ENCODE results near the gene SENP2. TPM values are rescaled to one million over a fixed set of nuclear protein-coding genes. Genes with fewer than 3 reads are reported as not detected.
"Not testable (repeated sequence)": the region's sequence is repeated elsewhere in the genome, so short reads cannot be mapped to it uniquely, and the experiment has no call there.

SENP2 gene
- total RNA-seq, 3 donors from 2014 or later, result 27.1 to 40.5 (median 28.4) TPM

GRCh38 chr3:185549651-185550111, 36.4 kb upstream of the SENP2 start:
- peak in 1 of 3 donors; percentile 37 for DNase-seq
- intact Hi-C loops (cut with DNase I, micrococcal nuclease), result no loop called here
- no peak for ATAC-seq
- Histone ChIP-seq H3K9me3 (no peaks in the 10 kb centered on the region), H3K36me3 (ENCODE audit: low read depth) (no peaks in the 10 kb centered on the region), H3K4me1 (ENCODE audit: low read depth) (peaks cover 22% of the 10 kb centered on the region), H3K4me3 (no peak overlapping the region)
- TF ChIP-seq CTCF (IDR thresholded peaks at IDR 0.05), result no peak

GRCh38 chr3:185552358-185552877, 33.7 kb upstream of the SENP2 start, which contains the start of gene LIPH:
Gene LIPH, minus strand, starts transcription at chr3:185552588. Its CDS starts 117 bp downstream, at chr3:185552471.
- ATAC-seq (peak; percentile 85), DNase-seq (peak in 2 of 3 donors; percentile 57 to 81)
- intact Hi-C loops (cut with DNase I, micrococcal nuclease), result no loop called here
- H3K4me3 ChIP-seq, result peak within 1 kb of the TSS; percentile 14
- H3K4me1 ChIP-seq (ENCODE audit: low read depth), result peaks cover 25% of the 10 kb centered on the region
- no peak for TF ChIP-seq CTCF (IDR thresholded peaks at IDR 0.05)
- no peaks in the 10 kb centered on the region for H3K36me3 ChIP-seq (ENCODE audit: low read depth)
- H3K9me3 ChIP-seq, result no peaks in the 10 kb centered on the region

- no peaks in the 10 kb centered on the region for H3K9me3 ChIP-seq
Measured at GRCh38 chr3:185555101-185555501, 31.0 kb upstream of the SENP2 start.

GRCh38 chr3:185555860-185556347, 30.2 kb upstream of the SENP2 start:
- intact Hi-C loops (cut with DNase I, micrococcal nuclease), result no loop called here
- ATAC-seq (no peak), DNase-seq (no peak)

More at GRCh38 chr3:185555101-185555501, 31.0 kb upstream of the SENP2 start:
- Histone ChIP-seq H3K36me3 (ENCODE audit: low read depth) (no peaks in the 10 kb centered on the region), H3K4me3 (no peak overlapping the region), H3K4me1 (ENCODE audit: low read depth) (peaks cover 23% of the 10 kb centered on the region)
- DNase-seq (no peak), ATAC-seq (peak; percentile 61)
- intact Hi-C loops (cut with DNase I, micrococcal nuclease), result no loop called here
- no peak for TF ChIP-seq CTCF (IDR thresholded peaks at IDR 0.05)

GRCh38 chr3:185556640-185557039, 29.5 kb upstream of the SENP2 start:
- H3K4me3 ChIP-seq; intact Hi-C loops (cut with DNase I, micrococcal nuclease): not testable (repeated sequence)
- DNase-seq, result peak in 2 of 3 donors; percentile 66 to 67

More at GRCh38 chr3:185555860-185556347, 30.2 kb upstream of the SENP2 start:
- TF ChIP-seq CTCF (IDR thresholded peaks at IDR 0.05), result no peak
- Histone ChIP-seq H3K36me3 (ENCODE audit: low read depth) (no peaks in the 10 kb centered on the region), H3K4me1 (ENCODE audit: low read depth) (peaks cover 27% of the 10 kb centered on the region), H3K9me3 (no peaks in the 10 kb centered on the region), H3K4me3 (no peak overlapping the region)

GRCh38 chr3:185558395-185558794, 27.7 kb upstream of the SENP2 start:
- TF ChIP-seq CTCF (IDR thresholded peaks at IDR 0.05), result no peak
- intact Hi-C loops (cut with DNase I, micrococcal nuclease), result no loop called here
- H3K4me3 ChIP-seq, result no peak overlapping the region
- ATAC-seq, result peak; percentile 89
- DNase-seq, result peak; percentile 74 to 92 (median 85)
- H3K36me3 ChIP-seq (ENCODE audit: low read depth), result no peaks in the 10 kb centered on the region
- peaks cover 39% of the 10 kb centered on the region for H3K4me1 ChIP-seq (ENCODE audit: low read depth)
- H3K9me3 ChIP-seq, result no peaks in the 10 kb centered on the region

More at GRCh38 chr3:185556640-185557039, 29.5 kb upstream of the SENP2 start:
- ATAC-seq; H3K9me3 ChIP-seq; H3K36me3 ChIP-seq (ENCODE audit: low read depth): not testable (repeated sequence)
- peaks cover 34% of the 10 kb centered on the region for H3K4me1 ChIP-seq (ENCODE audit: low read depth)
